ENCODE data around the gene CFAP46. TPM values are rescaled to one million over a fixed set of nuclear protein-coding genes. Genes with fewer than 3 reads are reported as not detected.
"Not testable (repeated sequence)": the region's sequence is repeated elsewhere in the genome, so short reads cannot be mapped to it uniquely, and the experiment has no call there.

Gene CFAP46
- polyA plus RNA-seq, 12 donors, result 0.25 to 1.2 (median 0.50) TPM; not detected in 2

DNA sequence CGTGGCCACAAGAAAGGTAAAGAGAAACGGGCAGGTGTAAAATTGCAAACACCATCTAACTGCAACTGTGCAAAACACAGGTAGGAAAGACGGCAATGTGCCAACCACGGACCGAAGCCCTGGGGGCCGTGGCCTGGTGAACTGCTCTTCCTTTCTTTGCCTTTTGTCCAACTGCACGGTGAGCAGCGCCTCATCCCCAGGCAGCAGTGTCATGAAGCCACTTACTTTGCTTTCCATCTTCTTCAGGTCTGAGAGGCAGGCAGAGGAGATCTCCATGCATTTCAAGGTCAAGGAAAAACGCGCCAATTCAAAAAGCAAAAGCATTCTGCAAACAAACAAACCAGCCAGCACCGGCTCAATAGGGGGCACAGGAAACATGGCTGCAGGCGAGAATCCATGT is 12.9 kb downstream of the CFAP46 start:
- DNase-seq, result no peak

DNA sequence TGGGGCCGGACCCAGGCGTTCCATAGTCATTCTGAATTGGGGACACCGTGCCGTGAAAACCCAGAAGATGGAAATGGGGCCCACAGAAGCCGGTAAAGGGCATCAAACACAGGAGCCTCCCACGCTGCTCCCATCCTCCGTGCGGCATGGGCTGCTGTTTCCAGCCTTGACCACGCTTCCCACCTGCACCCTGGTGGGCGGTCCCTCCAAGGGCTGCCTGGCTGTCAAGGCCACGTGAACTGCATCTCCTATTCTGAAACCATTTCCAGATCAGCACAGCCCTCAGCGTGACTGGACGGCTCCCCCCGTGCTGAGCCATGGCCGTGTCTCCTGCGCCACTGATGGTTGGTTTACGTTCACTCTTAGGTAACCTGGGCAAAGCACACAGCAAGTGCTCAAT is 14.1 kb downstream of the CFAP46 start:
- no peak for DNase-seq

DNA sequence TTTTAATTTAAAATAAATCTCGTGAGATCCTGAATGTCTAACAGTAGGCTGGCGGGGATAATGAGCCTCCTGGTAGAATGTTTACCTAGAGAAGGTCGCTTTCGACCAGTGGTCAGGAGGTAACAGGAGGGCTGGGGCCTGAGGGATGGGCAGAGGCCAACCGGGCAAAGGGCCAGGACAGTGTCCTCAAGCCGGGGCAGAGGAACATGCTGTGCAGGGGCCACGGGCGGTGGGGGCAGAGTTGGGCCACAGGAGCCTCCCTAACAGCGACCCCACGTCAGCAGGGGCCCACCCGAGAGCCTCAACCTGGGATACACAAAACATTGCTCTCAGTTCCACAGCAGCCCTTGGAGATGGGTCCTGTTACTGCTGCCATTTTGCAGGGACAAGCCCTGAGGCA is 14.5 kb downstream of the CFAP46 start:
- DNase-seq, result no peak

DNA sequence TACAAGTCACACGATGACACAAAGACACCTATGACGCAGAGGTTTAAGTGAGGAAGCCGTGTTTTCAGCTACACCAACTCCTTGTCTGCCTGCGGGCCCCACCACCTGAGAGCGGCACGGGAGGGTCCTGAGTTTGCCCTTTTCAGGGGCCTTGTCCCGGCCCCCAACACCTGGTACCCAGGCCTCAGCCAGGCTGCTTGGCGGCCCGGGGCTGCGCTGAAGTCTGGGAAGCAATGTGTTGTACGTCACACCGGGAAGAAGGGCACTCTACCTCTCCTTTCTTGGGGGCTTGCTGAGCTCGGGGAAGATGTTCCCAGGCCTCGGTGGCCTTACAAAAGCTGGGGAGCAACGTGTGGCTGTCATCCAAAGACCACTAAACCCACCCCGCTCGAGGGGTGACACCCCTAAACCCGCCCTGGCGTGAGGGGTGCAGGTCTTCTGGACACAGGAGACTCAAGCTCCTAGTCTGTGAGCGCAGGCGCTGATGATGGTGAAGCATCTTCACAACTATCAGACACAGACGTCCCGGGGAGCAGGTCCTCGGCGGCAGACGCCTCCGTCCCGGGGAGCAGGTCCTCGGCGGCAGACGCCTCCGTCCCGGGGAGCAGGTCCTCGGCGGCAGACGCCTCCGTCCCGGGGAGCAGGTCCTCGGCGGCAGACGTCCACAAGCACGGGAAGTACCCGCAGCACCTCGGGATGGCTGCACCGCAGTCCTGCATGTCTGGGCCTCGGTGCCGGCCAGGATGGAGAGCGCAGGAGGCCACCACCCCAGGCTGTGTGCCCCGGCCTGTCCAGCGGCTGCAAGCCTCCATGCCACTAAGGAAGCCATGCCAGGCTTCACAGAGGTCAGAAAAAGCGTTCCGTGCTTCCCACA is 15.4 kb downstream of the CFAP46 start:
- DNase-seq, result no peak

DNA sequence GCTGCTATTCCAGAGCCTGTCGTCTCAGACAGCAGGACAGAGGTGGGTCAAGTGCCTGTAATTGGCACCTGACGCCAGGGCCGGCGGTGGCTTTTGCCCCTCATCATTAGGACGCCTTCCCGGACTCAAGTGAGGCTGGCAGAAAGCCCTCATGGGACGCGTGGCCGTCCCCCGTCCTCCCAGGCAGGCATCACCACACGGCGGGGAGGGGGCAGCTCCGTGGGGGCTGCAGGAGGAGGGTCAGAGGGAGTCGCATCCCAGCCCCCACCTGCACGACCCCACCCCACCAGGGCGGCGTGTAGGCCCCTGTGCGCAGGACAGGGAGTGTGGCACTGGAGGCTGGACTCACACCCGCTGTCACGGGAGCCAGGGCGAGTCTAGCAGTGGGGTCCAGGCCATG is 16.3 kb downstream of the CFAP46 start:
- DNase-seq, result no peak

DNA sequence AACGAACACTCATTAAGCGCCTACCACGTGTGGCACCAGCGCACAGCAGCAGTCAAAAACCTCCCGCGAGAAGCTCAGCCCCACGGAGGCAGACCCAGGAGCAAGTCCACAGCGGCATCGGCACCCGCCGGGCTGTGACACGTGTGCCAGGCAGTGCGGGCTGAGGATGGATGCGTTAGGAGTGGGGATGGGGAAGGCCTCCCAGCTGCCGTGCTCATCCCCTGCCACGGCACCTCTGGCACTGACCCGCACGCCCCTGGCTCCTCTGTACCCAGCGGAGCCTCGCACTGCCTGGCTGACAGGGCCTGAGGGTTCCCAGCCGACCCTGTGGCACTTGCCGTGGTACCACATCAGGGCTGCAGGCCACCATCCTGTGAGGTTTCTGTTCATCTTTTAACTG is 16.8 kb downstream of the CFAP46 start:
- no peak for DNase-seq

DNA sequence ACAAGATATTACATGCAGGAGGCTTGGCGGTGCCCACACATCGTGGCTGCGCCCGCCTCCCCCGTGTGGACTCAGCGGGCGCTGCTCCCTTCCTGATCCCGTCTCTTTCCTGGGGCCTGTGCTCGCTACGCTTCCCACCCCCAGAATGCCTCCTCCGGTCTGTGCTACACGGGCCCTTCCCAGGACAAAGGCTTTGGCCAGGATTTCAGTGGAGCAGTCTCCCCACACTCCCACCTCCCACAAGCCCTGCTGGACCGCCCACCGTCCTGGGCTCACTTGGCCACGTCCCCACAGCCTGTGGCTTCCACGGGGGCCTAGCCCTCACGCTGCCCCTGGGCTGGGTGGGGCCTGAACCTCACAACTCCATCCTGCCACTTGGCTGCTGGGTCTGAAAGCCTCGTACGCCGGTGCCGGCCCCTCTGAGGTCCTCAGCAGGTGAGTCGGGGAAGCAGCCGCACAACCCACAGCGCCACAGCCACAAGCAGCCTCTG is 17.3 kb downstream of the CFAP46 start:
- no peak for DNase-seq

DNA sequence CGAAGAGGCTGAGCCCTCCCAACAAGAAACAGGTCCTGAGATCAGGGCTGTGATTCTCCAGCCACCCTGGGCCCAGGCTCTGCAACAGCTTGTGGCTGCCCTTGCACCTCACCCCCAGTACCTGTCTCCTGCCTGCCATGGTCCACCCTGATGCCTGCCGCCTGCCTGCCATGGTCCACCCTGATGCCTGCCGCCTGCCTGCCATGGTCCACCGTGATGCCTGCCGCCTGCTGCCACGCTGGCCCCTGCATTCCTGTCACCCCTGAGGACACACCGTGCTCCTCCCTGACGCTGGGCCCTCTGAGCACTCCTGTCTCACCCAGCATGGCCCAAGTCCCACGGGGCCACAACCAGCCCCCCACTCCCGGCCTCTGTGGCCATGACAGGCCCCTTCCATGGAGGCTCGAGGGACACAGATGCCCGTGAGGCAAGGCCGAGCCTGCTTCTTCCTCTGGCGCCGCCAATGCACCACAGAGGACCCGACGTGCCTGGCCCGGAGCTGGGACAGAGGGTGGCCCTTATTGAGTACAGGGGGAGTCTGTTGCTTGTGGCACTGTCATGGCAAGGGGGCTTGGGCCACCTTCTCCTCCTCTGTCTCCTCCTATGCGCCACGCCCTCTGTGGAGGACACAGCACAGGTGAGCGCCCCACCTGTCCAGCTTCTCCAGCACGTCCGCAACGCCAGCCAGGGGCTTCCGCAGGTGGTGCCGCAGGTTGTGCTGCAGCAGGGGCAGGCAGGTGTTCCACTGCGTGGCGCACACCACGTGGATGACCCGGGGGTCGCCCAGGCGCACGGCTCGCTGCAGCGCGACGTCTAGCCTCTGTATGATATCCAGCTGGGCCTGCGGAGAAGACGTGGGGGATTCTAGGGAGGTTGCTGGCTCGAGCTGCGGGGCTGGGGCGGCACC is 18.1 kb downstream of the CFAP46 start:
- DNase-seq, result no peak

DNA sequence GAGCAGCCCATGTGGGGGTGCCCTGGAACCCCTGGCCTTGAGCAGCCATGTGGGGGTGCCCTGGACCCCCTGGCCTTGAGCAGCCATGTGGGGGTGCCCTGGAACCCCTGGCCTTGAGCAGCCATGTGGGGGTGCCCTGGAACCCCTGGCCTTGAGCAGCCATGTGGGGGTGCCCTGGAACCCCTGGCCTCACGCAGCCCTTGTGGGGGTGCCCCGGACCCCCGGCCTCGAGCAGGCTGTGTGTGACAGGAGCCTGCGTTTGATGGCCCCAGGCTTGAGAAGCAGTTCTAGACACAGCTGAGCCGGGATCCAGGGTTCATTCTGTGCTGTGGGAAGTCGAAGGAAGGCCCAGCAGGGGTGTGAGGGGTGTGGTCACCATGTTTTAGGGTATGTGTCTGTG is 19.0 kb downstream of the CFAP46 start:
- not testable (repeated sequence) for DNase-seq

DNA sequence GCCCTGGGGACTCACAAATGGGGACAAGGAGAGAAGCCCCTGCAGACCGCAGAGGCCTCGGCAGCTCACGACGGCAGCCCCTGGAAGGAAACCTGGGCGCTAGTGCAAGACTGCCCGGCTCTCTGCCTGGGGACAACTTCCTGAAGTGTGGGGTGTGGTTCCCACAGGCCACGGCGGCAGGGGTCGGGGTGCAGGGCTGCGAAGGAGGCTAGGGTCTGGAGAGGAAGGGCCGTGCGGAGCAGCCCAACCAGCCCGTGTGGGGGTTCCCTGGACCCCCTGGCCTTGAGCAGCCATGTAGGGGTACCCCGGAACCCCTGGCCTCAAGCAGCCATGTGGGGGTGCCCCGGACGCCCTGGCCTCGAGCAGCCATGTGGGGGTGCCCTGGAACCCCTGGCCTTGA is 19.5 kb downstream of the CFAP46 start:
- DNase-seq, result no peak

DNA sequence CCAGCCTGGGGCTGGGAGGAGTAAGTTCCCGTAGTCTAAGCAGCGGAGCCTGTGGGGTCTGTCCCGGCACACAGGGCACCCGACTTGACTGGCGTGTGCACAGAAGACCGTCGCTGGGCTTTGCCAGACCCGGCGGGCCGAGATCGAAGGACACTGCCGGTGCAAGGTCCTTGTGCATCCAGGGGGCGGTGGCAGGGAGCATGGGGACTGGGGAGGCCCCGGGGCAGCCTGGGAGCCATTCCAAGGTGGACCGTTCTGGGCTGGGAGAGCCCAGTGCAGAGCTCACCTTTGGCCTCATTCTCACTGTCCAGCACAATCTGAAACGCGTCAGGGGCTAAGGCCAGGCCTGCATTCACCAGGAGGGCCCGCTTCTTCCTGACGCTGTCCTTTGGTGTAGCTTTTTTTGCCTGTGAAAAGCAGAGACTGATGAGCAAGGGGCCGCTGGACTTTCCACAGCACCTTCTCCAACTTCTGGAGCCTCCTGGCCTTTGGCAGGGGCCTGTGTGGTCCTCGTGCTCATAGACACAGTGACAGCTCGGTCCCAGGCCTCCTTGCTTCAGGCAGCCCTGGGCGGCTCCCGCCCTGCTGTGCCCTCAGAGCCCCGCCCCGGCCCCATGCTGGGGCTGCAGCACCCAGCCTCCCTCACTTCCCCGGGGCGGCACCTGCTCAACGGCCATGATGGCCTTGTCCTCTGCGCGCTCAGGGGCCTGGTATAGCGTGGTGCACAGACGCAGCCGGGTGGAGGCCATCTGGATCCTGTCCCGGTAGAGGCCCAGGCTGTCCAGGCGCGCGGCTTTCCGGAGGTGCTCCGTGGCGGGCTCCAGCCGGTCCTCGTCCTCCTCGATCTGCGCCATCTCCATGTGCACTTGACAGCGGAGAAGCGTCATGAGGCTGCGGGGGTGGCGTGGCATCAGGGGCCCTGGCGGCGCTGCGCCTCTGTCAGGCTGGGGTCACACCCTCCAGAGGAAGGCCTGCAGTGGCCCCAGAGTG is 20.3 kb downstream of the CFAP46 start:
- DNase-seq, result no peak

DNA sequence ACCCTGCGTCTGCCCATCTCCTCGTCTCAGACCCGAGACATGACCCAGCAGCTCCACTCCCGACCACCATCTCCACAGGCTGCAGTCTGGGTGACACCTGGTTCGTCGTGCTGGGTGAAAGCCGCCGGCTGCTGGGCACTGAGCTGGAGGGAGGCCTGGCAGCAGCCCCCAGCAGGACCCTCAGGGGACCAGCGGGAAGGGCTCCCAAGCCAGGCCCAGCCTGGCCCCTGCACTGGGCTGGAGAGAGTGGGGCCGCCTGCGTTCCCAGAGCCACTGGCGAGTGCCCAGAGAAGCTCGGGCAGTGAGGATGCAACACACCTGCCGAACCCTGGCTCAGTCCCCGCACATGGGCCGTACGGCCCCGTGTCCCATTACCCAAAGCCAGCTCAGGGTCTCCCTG is 21.3 kb downstream of the CFAP46 start:
- DNase-seq, result no peak

DNA sequence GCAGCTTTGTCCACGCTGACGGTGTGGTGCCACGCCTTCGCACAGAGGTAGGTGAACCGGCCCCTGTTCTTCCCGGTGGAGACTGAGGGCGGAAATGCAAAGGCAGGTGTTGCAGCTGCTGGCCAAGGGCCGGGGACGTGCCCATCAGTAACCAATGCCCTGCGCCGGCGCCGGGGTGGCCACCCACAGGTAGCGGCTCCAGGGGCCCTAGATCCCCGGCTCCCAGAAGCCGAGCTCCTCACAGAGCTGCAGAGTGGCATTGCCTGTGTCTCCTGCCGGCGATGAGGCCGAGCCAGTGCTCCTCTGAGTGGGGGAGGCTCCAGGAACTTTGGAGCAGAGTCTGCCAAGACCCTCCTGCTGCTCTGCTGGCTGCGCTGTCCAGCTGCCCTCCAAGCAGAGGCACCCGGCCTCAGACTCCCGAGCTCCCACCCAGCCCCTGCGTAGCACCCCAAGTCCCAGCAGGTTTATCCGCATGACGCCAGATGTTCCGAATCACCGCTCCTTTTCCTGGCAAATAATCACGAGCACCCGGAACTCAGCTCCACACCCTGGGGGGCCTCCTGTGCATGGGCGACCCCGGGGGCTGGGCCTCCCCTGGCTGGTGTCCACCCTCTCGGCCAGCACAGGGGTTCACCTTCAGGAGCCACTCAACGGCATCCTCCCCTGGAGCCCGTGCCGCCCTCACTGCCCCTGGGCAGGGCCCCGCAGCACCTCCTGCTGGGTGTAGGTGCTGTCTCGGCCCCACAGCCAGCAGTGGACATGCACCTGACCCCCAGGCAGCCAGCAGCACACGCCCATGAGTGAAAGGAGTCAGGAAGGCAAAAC is 22.1 kb downstream of the CFAP46 start:
- no peak for DNase-seq

DNA sequence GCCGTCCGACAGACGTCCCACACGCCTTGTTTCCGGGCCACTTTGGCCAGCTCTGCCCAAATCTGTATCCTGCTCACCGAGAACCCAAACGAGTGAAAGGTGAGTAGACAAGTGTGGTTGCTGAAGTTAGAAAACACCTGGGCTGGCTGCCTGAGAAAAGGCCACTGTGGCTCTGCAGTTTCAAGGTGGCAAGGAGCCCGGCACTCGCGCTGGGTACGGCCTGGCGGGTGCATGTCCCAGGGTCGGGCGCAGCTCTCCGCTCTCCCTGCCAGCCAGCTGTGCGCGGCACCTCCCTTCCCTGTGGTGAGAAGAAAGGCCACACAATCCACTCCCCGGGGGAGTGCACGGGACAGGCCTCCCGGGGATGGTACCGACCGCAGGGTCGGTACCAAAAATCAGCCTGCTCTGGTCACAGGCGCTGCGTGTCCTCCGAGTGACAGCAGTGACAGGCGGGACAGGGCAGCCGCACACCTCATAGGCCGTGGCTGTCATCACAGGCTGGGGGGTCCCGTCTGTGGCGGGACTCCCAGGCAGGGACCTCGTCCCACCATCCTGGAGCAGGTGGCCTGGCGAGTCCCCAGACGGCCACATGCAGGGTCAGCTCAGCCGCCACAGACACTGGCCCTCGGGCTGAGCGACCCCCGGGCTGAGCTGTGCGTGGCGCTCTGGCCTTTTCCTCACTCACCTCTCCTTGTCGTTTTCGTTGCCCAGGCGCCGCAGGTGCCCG is 22.8 kb downstream of the CFAP46 start:
- no peak for DNase-seq

DNA sequence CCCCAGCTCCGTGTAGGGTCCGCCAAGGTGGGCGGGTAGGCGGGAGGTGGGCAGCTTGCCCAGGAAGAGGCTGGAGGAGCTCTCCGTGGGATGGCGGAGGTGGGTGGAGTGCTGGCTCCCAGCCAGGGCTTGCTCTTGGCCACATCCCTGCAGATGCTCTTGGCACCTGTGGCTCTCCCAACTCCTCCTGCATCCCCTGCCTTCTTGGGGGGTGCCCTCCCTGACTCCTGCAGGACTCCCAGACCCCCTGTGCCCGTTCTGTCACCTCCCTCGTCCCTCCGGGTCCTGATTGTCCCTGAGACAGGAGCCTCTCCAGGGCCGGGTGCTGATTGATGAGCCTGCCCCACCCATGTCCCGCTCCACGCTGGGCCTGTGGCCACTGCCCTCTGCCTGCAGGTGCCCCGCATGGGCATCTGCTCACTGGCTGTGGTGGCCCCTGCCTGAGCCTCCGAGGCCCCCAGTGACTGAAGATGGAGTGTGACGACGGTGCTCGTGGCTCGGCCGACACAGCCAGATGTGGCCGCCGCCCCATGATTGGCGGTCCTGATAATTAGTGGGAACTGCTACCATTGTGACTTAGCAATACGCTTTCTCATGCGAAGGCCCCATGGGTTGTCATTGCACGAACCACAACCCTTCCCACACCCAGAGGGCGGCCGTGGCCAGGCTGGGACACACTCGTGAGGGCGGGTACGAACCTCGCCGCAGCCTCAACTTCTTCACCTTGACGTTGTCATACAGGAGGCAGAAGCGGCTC is 23.6 kb downstream of the CFAP46 start:
- no peak for DNase-seq

DNA sequence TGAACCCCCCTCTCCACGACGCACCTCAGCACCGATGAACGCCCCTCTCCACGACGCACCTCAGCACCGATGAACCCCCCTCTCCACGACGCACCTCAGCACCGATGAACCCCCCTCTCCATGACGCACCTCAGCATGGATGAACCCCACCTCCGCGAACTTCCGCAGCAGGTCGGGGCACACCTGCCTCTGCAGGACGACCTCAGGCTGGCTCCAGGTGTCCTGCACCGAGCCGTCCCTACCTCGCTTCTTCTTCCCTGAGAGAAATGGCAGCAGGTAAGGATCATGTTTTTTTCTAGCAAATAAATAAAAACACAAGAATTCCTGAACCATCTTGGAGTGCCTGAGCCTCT is 24.1 kb downstream of the CFAP46 start:
- DNase-seq, result no peak

DNA sequence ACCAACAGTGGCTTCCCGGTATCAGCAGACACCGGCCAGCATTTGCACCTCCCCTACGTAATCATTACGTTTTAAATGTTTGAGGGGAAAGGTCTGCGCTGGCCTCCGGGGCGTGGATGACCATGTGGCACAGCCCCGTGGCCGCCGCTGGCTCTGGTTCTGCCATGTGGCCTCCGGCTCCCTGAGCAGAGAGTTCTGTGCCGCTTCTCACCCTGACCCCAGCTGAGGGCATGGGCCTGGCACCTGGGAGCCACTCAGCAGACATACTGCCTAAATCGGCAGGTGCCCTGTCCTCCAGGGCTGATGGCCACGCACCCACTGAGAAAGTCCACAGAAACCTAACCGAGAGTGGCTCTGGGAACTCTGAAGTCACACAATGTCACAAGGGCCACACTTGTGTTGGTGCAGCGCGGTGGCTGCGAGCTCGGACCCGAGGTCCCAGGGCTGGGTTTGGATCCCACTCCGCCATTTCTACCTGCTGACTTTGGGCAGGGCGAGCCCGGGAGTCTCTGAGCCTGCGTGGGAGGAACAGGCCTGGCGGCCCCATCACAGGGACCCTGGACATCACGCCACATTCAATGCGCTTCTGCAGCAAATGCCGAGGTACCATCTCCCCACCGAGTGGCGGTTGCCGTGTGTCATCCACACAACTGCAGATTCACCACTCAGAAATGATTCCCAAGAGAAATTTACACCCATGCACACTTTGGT is 25.3 kb downstream of the CFAP46 start:
- no peak for DNase-seq

DNA sequence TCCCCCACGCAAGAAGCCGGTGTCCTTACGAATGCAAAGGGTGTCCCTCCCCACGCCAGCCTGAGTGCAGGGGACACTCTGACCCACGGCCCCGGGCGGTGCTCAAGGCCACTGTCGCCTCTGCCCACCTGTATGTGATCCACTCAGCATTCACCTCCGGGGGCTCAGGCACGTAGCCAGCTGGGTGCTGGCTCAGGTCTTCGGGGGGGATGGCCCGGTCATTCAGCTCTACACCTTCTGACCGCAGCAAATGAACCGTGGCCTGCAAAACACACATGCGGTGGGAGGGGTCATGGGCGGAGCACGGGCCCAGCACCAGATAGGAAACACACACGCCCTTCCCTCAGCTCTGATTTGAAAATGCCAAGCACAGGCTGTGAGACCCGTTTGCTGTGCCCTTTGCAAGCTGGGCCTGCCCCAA is 25.9 kb downstream of the CFAP46 start:
- no peak for DNase-seq
